Activated naive CD8-positive, alpha-beta T cell treated with anti-CD3 and anti-CD28 coated beads, Interleukin-2, amount 10 ng/mL, durations not matched to agents 7 days and 5 days (primary cell): Measurements from ENCODE around the gene UNC13A. TPM values are rescaled to one million over a fixed set of nuclear protein-coding genes. Genes with fewer than 3 reads are reported as not detected.
A peak's percentile ranks its signal among the peaks of the same experiment; 100 is the strongest.
"Not testable (repeated sequence)": the region's sequence is repeated elsewhere in the genome, so short reads cannot be mapped to it uniquely, and the experiment has no call there.

Experiments used
- ATAC-seq: fragments of 150-1000 bp; cut with Tn5 transposase; one replicate; pipeline ENCODE4 v1.10.0; 2021; ENCODE audit warnings: low read depth, moderate library complexity
- POLR2A ChIA-PET: fragments of 350-600 bp; sonication (Branson Sonifier 250); formaldehyde crosslinking; loops from one replicate; lab custom pipeline; 2021; ENCODE audit warnings: antibody characterized with exemption; lab: Charles Lee
- DNase-seq: peaks from one replicate; pipeline ENCODE4 v3.0.0; 2021
- H3K27ac Mint-ChIP-seq: one replicate; pipeline ENCODE4 v1.8.0; 2022; ENCODE audit warnings: mild to moderate bottlenecking, mixed read lengths
- H3K27me3 Mint-ChIP-seq: one replicate; pipeline ENCODE4 v1.8.0; 2022; ENCODE audit warnings: mild to moderate bottlenecking, moderate library complexity, mixed read lengths
- H3K36me3 Mint-ChIP-seq: one replicate; pipeline ENCODE4 v1.8.0; 2021; ENCODE audit warnings: mild to moderate bottlenecking, mixed read lengths
- H3K4me1 Mint-ChIP-seq: one replicate; pipeline ENCODE4 v1.8.0; 2021; ENCODE audit warnings: mixed read lengths
- H3K4me3 Mint-ChIP-seq: one replicate; pipeline ENCODE4 v1.8.0; 2022; ENCODE audit warnings: mild to moderate bottlenecking, moderate library complexity, mixed read lengths
- H3K9me3 Mint-ChIP-seq: one replicate; pipeline ENCODE4 v1.8.0; 2021; ENCODE audit warnings: mixed read lengths
- total RNA-seq, 2 experiments: library from RNA; stranded (reverse); gene quantifications; one replicate each; pipeline ENCODE4 v1.2.3, GENCODE V29; 2021

The UNC13A gene
- total RNA-seq, 2 experiments from 2014 or later = 0.06 to 0.25 TPM

GRCh38 chr19:17610384-17610783, 77.8 kb downstream of the UNC13A start:
- H3K27ac Mint-ChIP-seq = no peak overlapping the region
- no peaks in the 10 kb centered on the region for H3K9me3 Mint-ChIP-seq
- POLR2A ChIA-PET = no interaction called here
- no peaks in the 10 kb centered on the region for H3K36me3 Mint-ChIP-seq
- no peak overlapping the region for H3K4me3 Mint-ChIP-seq
- ATAC-seq (no peak), DNase-seq (no peak)
- peaks cover 6% of the 10 kb centered on the region for H3K4me1 Mint-ChIP-seq
- peaks cover 8% of the 10 kb centered on the region for H3K27me3 Mint-ChIP-seq

DNA sequence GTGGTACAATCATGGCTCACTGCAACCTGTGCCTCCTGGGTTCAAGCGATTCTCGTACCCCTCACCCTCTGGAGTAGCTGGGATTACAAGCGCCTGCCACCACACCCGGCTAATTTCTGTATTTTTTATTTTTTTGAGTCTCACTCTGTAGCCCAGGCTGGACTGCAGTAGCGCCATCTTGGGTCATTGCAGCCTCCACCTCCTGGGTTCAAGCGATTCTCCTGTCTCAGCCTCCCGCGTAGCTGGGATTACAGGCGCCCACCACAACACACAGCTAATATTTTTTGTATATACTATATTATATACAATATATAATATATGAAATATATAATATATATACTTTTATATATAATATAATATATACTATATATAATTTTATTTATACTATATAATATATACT, 80.2 kb downstream of the UNC13A start:
- no peak for ATAC-seq
- Mint-ChIP-seq H3K27me3 (peaks cover 20% of the 10 kb centered on the region), H3K4me1 (peaks cover 6% of the 10 kb centered on the region), H3K27ac (no peak overlapping the region), H3K36me3 (no peaks in the 10 kb centered on the region), H3K9me3 (no peaks in the 10 kb centered on the region), H3K4me3 (no peak overlapping the region)
- DNase-seq = no peak
- POLR2A ChIA-PET = no interaction called here

DNA sequence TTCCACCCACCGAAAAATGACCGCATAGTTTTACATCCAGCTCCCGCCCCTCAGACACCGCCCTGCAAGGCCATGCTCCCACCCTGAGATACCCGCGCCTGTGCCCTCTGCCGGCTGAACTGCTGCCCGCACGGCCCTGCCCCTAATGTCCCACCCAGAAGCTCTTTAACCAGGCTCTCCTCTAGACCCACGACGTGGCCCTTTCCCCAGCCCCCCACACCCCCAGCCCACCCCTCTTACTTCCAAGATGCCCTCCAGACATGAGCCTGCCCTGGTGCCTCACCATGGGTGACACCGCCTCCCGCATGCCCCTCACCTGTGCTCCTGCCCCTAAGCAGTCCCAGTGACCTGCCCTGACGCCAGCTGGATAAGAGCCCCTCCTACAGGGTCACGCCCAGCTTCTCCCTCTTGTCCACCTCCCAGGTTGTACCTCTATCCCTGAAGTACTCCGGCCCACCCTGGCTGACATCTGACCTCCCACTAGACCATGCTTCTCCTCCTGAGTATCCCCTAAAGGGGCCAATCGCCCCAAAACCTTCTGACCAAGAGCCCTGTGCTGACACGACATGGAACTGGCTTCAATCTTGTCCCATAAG, 81.5 kb downstream of the UNC13A start:
- peak; percentile 34 for ATAC-seq

GRCh38 chr19:17605761-17606589, 82.2 kb downstream of the UNC13A start:
- POLR2A ChIA-PET = interaction anchor here (0.6 to 1.2 kb wide), 2 partner anchors 95 to 277 kb away, joined by 4 read pairs; partner anchors contain the start of gene PGLS
- H3K27me3 Mint-ChIP-seq = peaks cover 31% of the 10 kb centered on the region
- H3K4me1 Mint-ChIP-seq = peaks cover 9% of the 10 kb centered on the region
- H3K27ac Mint-ChIP-seq = peak overlapping the region; percentile 75
- H3K9me3 Mint-ChIP-seq = no peaks in the 10 kb centered on the region
- peak; percentile 91 for DNase-seq
- peak; percentile 84 for ATAC-seq
- H3K36me3 Mint-ChIP-seq = no peaks in the 10 kb centered on the region
- H3K4me3 Mint-ChIP-seq = peak overlapping the region; percentile 84

More for the DNA sequence above, 81.5 kb downstream of the UNC13A start:
- no peak for DNase-seq
- Mint-ChIP-seq H3K27ac (peak overlapping the region; percentile 75), H3K27me3 (peaks cover 24% of the 10 kb centered on the region), H3K4me3 (peak overlapping the region; percentile 84), H3K9me3 (no peaks in the 10 kb centered on the region), H3K36me3 (no peaks in the 10 kb centered on the region), H3K4me1 (peaks cover 6% of the 10 kb centered on the region)
- POLR2A ChIA-PET = interaction anchor here (0.6 to 1.2 kb wide), 2 partner anchors 95 to 276 kb away, joined by 4 read pairs; partner anchors contain the start of gene PGLS

DNA sequence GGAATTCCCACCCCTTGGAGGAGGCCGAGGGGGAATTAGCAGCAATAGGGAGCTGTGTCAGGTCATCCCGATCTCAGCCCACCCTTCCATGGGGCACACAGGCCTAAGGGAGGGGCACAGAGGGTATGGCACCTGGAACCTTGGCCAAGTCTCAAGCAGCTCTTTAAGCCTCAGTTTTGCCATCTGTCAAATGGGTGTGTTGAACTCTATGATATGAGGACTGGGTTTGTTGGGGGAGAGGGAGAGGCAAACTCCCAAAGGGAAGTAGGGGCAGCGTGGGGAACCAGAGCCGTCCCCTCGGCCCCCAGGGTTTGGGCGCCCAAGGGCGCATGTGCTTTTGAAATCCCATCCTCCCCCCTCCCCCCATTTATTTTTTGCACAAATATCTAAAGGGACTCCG, 83.0 kb downstream of the UNC13A start:
- POLR2A ChIA-PET = no interaction called here

GRCh38 chr19:17604372-17605025, 83.7 kb downstream of the UNC13A start:
- no peak for DNase-seq
- Mint-ChIP-seq H3K36me3 (no peaks in the 10 kb centered on the region), H3K4me1 (peaks cover 9% of the 10 kb centered on the region), H3K27me3 (peaks cover 32% of the 10 kb centered on the region), H3K27ac (peak overlapping the region; percentile 10), H3K9me3 (no peaks in the 10 kb centered on the region), H3K4me3 (no peak overlapping the region)
- POLR2A ChIA-PET = no interaction called here
- ATAC-seq = no peak

More for the DNA sequence above, 83.0 kb downstream of the UNC13A start:
- Mint-ChIP-seq H3K9me3 (no peaks in the 10 kb centered on the region), H3K36me3 (no peaks in the 10 kb centered on the region), H3K27me3 (peaks cover 32% of the 10 kb centered on the region), H3K27ac (no peak overlapping the region), H3K4me1 (peaks cover 9% of the 10 kb centered on the region), H3K4me3 (no peak overlapping the region)
- ATAC-seq (no peak), DNase-seq (no peak)

- POLR2A ChIA-PET = interaction anchor here (0.6 kb wide), 1 partner anchor 247 kb away, joined by 4 read pairs; no protein-coding TSS in a partner anchor
- ATAC-seq (no peak), DNase-seq (no peak)
- H3K36me3 Mint-ChIP-seq = no peaks in the 10 kb centered on the region
- H3K27me3 Mint-ChIP-seq = peaks cover 32% of the 10 kb centered on the region
- no peaks in the 10 kb centered on the region for H3K9me3 Mint-ChIP-seq
- H3K4me3 Mint-ChIP-seq = no peak overlapping the region
- no peak overlapping the region for H3K27ac Mint-ChIP-seq
- H3K4me1 Mint-ChIP-seq = peaks cover 9% of the 10 kb centered on the region
Observed at GRCh38 chr19:17602872-17603510, 85.2 kb downstream of the UNC13A start.

- DNase-seq = no peak
- Mint-ChIP-seq H3K4me3 (no peak overlapping the region), H3K4me1 (peaks cover 9% of the 10 kb centered on the region), H3K27me3 (peaks cover 32% of the 10 kb centered on the region), H3K27ac (no peak overlapping the region), H3K9me3 (no peaks in the 10 kb centered on the region), H3K36me3 (no peaks in the 10 kb centered on the region)
- ATAC-seq = no peak
- POLR2A ChIA-PET = no interaction called here
Observed at GRCh38 chr19:17602217-17602616, 85.9 kb downstream of the UNC13A start.

GRCh38 chr19:17601683-17602082, 86.5 kb downstream of the UNC13A start:
- ATAC-seq = no peak
- H3K9me3 Mint-ChIP-seq = no peaks in the 10 kb centered on the region
- peaks cover 7% of the 10 kb centered on the region for H3K4me1 Mint-ChIP-seq
- H3K4me3 Mint-ChIP-seq = no peak overlapping the region
- H3K27me3 Mint-ChIP-seq = peaks cover 32% of the 10 kb centered on the region
- no peaks in the 10 kb centered on the region for H3K36me3 Mint-ChIP-seq
- POLR2A ChIA-PET = no interaction called here
- no peak for DNase-seq
- H3K27ac Mint-ChIP-seq = no peak overlapping the region

DNA sequence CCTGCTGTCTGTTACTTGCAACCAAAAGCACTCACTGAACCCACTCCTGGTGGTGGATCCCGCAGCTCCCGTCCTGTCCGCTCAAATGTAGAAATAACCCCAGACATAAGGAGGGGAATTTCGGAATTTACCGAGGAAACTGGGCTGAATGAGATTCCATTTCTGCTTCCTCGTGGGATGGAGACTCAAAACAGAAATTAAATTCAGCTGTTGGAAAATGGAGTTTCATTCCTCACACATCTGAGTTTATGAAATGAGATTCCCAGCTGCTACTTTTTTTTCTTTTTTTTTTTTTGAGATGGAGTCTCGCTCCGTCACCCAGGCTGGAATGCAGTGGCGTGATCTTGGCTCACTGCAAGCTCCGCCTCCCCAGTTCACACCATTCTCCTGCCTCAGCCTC, 88.4 kb downstream of the UNC13A start:
- POLR2A ChIA-PET = no interaction called here
- no peak overlapping the region for H3K4me3 Mint-ChIP-seq
- H3K27ac Mint-ChIP-seq = no peak overlapping the region

GRCh38 chr19:17598953-17599352, 89.2 kb downstream of the UNC13A start:
- Mint-ChIP-seq H3K36me3 (no peaks in the 10 kb centered on the region), H3K9me3 (no peaks in the 10 kb centered on the region), H3K4me1 (peaks cover 3% of the 10 kb centered on the region), H3K27me3 (peaks cover 24% of the 10 kb centered on the region), H3K4me3 (no peak overlapping the region), H3K27ac (no peak overlapping the region)
- ATAC-seq (no peak), DNase-seq (no peak)
- POLR2A ChIA-PET = no interaction called here

More for the DNA sequence above, 88.4 kb downstream of the UNC13A start:
- Mint-ChIP-seq H3K36me3 (no peaks in the 10 kb centered on the region), H3K4me1 (peaks cover 3% of the 10 kb centered on the region), H3K9me3 (no peaks in the 10 kb centered on the region), H3K27me3 (peaks cover 29% of the 10 kb centered on the region)
- DNase-seq (no peak), ATAC-seq (no peak)

- H3K9me3 Mint-ChIP-seq, H3K27ac Mint-ChIP-seq, DNase-seq, H3K4me1 Mint-ChIP-seq, ATAC-seq, H3K36me3 Mint-ChIP-seq, POLR2A ChIA-PET, H3K4me3 Mint-ChIP-seq: not testable (repeated sequence)
- H3K27me3 Mint-ChIP-seq = peaks cover 16% of the 10 kb centered on the region
Observed at GRCh38 chr19:17598063-17598462, 90.1 kb downstream of the UNC13A start.

- H3K36me3 Mint-ChIP-seq, DNase-seq, POLR2A ChIA-PET, H3K27me3 Mint-ChIP-seq, H3K4me1 Mint-ChIP-seq, ATAC-seq, H3K27ac Mint-ChIP-seq, H3K4me3 Mint-ChIP-seq, H3K9me3 Mint-ChIP-seq: not testable (repeated sequence)
Observed at GRCh38 chr19:17594296-17594695, 93.9 kb downstream of the UNC13A start.
